Activated CD4-positive, alpha-beta T cell treated with anti-CD3 and anti-CD28 coated beads for 36 hours (primary cell): ENCODE measurements around the gene RAB11FIP4. TPM values are rescaled to one million over a fixed set of nuclear protein-coding genes. Genes with fewer than 3 reads are reported as not detected.

Experiments used
- ATAC-seq: fragments of 200-7000 bp; cut with Tn5 transposase; one replicate; pipeline ENCODE4 v1.10.0; 2021; ENCODE audit warnings: mild to moderate bottlenecking, moderate library complexity
- CTCF ChIA-PET: fragments of 350-600 bp; sonication (Branson Sonifier 250); formaldehyde crosslinking; loops from one replicate; lab custom pipeline; 2021; ENCODE audit warnings: antibody characterized with exemption; lab: Charles Lee
- POLR2A ChIA-PET: fragments of 350-600 bp; sonication (Branson Sonifier 250); formaldehyde crosslinking; loops from one replicate; lab custom pipeline; 2021; ENCODE audit warnings: antibody characterized with exemption, inconsistent platforms; lab: Charles Lee
- DNase-seq: peaks from one replicate; pipeline ENCODE4 v3.0.0-alpha.2; 2020
- H3K27ac Mint-ChIP-seq: one replicate; pipeline ENCODE4 v1.8.0; 2021; ENCODE audit warnings: mixed read lengths
- H3K27me3 Mint-ChIP-seq: one replicate; pipeline ENCODE4 v1.8.0; 2021; ENCODE audit warnings: mixed read lengths
- H3K36me3 Mint-ChIP-seq: one replicate; pipeline ENCODE4 v1.8.0; 2021; ENCODE audit warnings: low read depth, mixed read lengths
- H3K4me1 Mint-ChIP-seq: one replicate; pipeline ENCODE4 v1.8.0; 2021; ENCODE audit warnings: mixed read lengths
- H3K4me3 Mint-ChIP-seq: one replicate; pipeline ENCODE4 v1.8.0; 2021; ENCODE audit warnings: mild to moderate bottlenecking, moderate library complexity, mixed read lengths
- H3K9me3 Mint-ChIP-seq: one replicate; pipeline ENCODE4 v1.8.0; 2021; ENCODE audit warnings: low read depth, mixed read lengths
- intact Hi-C, 2 experiments: fragments of 100-400 bp; cut with DNase I in 1 of 2; cut with micrococcal nuclease in 1 of 2; formaldehyde crosslinking; loops; one replicate each; pipeline versions ENCODE4 v1.14.2 to v1.15.1; 2022 to 2024; cut with DNase I, micrococcal nuclease
- total RNA-seq, 2 experiments: library from RNA; stranded (reverse); gene quantifications; one replicate each; pipeline ENCODE4 v1.2.3, GENCODE V29; 2021

The RAB11FIP4 gene
- total RNA-seq, 2 experiments from 2014 or later = 30.3 to 41.4 TPM

- ATAC-seq = no peak
- CTCF ChIA-PET = interaction anchor here (1.2 kb wide), 1 partner anchor 127 kb away, joined by 3 read pairs; no protein-coding TSS in a partner anchor
- DNase-seq = no peak
These were observed 174.9 kb downstream of the RAB11FIP4 start for GRCh38 chr17:31566247-31566991.

GRCh38 chr17:31566992-31567373 lies 175.5 kb downstream of the RAB11FIP4 start:
- DNase-seq = no peak

More at GRCh38 chr17:31566247-31566991, 174.9 kb downstream of the RAB11FIP4 start:
- H3K27ac Mint-ChIP-seq = no peak overlapping the region
- no peaks in the 10 kb centered on the region for H3K9me3 Mint-ChIP-seq
- no peaks in the 10 kb centered on the region for H3K36me3 Mint-ChIP-seq
- no peak overlapping the region for H3K4me3 Mint-ChIP-seq
- intact Hi-C loops = no loop called here
- POLR2A ChIA-PET = no interaction called here
- peaks cover 5% of the 10 kb centered on the region for H3K4me1 Mint-ChIP-seq
- no peaks in the 10 kb centered on the region for H3K27me3 Mint-ChIP-seq

GRCh38 chr17:31568121-31568520 lies 176.6 kb downstream of the RAB11FIP4 start:
- ChIA-PET POLR2A (no interaction called here), CTCF (no interaction called here)
- DNase-seq = no peak
- Mint-ChIP-seq H3K4me3 (no peak overlapping the region), H3K27me3 (no peaks in the 10 kb centered on the region), H3K36me3 (no peaks in the 10 kb centered on the region), H3K4me1 (no peaks in the 10 kb centered on the region), H3K27ac (no peak overlapping the region), H3K9me3 (no peaks in the 10 kb centered on the region)
- intact Hi-C loops = no loop called here
- no peak for ATAC-seq

More at GRCh38 chr17:31566992-31567373, 175.5 kb downstream of the RAB11FIP4 start:
- H3K27ac Mint-ChIP-seq = no peak overlapping the region
- ChIA-PET CTCF (no interaction called here), POLR2A (no interaction called here)
- H3K36me3 Mint-ChIP-seq = no peaks in the 10 kb centered on the region
- no peaks in the 10 kb centered on the region for H3K9me3 Mint-ChIP-seq
- no peaks in the 10 kb centered on the region for H3K4me1 Mint-ChIP-seq
- H3K4me3 Mint-ChIP-seq = no peak overlapping the region
- no peaks in the 10 kb centered on the region for H3K27me3 Mint-ChIP-seq
- ATAC-seq = no peak
- intact Hi-C loops = no loop called here

GRCh38 chr17:31568539-31568938 lies 177.1 kb downstream of the RAB11FIP4 start:
- POLR2A ChIA-PET = no interaction called here
- Mint-ChIP-seq H3K27me3 (no peaks in the 10 kb centered on the region), H3K36me3 (no peaks in the 10 kb centered on the region), H3K9me3 (no peaks in the 10 kb centered on the region), H3K27ac (no peak overlapping the region), H3K4me1 (no peaks in the 10 kb centered on the region), H3K4me3 (no peak overlapping the region)
- ATAC-seq (no peak), DNase-seq (no peak)
- CTCF ChIA-PET = no interaction called here
- intact Hi-C loops = no loop called here

- no peak overlapping the region for H3K4me3 Mint-ChIP-seq
- no peaks in the 10 kb centered on the region for H3K4me1 Mint-ChIP-seq
- H3K36me3 Mint-ChIP-seq = no peaks in the 10 kb centered on the region
- intact Hi-C loops = no loop called here
- H3K9me3 Mint-ChIP-seq = no peaks in the 10 kb centered on the region
- ChIA-PET POLR2A (no interaction called here), CTCF (interaction anchor here (0.7 kb wide), 1 partner anchor 173 kb away, joined by 3 read pairs; no protein-coding TSS in a partner anchor)
- DNase-seq (no peak), ATAC-seq (no peak)
- H3K27ac Mint-ChIP-seq = no peak overlapping the region
- no peaks in the 10 kb centered on the region for H3K27me3 Mint-ChIP-seq
These were observed 178.8 kb downstream of the RAB11FIP4 start for GRCh38 chr17:31570231-31570630.

- H3K27me3 Mint-ChIP-seq = no peaks in the 10 kb centered on the region
- ChIA-PET CTCF (interaction anchor here (0.7 kb wide), 2 partner anchors 174 to 199 kb away, joined by 3 read pairs; no protein-coding TSS in a partner anchor), POLR2A (no interaction called here)
- no peak overlapping the region for H3K4me3 Mint-ChIP-seq
- no peaks in the 10 kb centered on the region for H3K9me3 Mint-ChIP-seq
- no peak for DNase-seq
- H3K4me1 Mint-ChIP-seq = no peaks in the 10 kb centered on the region
- ATAC-seq = no peak
- H3K27ac Mint-ChIP-seq = no peak overlapping the region
- no peaks in the 10 kb centered on the region for H3K36me3 Mint-ChIP-seq
- intact Hi-C loops = no loop called here
These were observed 179.7 kb downstream of the RAB11FIP4 start for GRCh38 chr17:31570951-31571892.

GRCh38 chr17:31572341-31572740 lies 180.9 kb downstream of the RAB11FIP4 start:
- CTCF ChIA-PET = interaction anchor here (0.6 kb wide), 1 partner anchor 30 kb away, joined by 3 read pairs; no protein-coding TSS in a partner anchor
- POLR2A ChIA-PET = no interaction called here
- no peaks in the 10 kb centered on the region for H3K36me3 Mint-ChIP-seq
- no peaks in the 10 kb centered on the region for H3K27me3 Mint-ChIP-seq
- intact Hi-C loops = no loop called here
- H3K4me1 Mint-ChIP-seq = no peaks in the 10 kb centered on the region
- no peak overlapping the region for H3K27ac Mint-ChIP-seq
- ATAC-seq (no peak), DNase-seq (no peak)
- H3K4me3 Mint-ChIP-seq = no peak overlapping the region
- no peaks in the 10 kb centered on the region for H3K9me3 Mint-ChIP-seq

GRCh38 chr17:31573047-31573446 lies 181.6 kb downstream of the RAB11FIP4 start:
- ATAC-seq = no peak
- ChIA-PET POLR2A (no interaction called here), CTCF (interaction anchor here (0.6 kb wide), 1 partner anchor 31 kb away, joined by 3 read pairs; no protein-coding TSS in a partner anchor)
- intact Hi-C loops = no loop called here
- Mint-ChIP-seq H3K27me3 (no peaks in the 10 kb centered on the region), H3K27ac (no peak overlapping the region), H3K36me3 (no peaks in the 10 kb centered on the region), H3K4me3 (no peak overlapping the region), H3K9me3 (no peaks in the 10 kb centered on the region), H3K4me1 (no peaks in the 10 kb centered on the region)
- no peak for DNase-seq

- intact Hi-C loops = no loop called here
- Mint-ChIP-seq H3K4me1 (no peaks in the 10 kb centered on the region), H3K27me3 (no peaks in the 10 kb centered on the region), H3K4me3 (no peak overlapping the region), H3K36me3 (no peaks in the 10 kb centered on the region), H3K9me3 (no peaks in the 10 kb centered on the region), H3K27ac (no peak overlapping the region)
- CTCF ChIA-PET = interaction anchor here (0.7 to 1.4 kb wide), 2 partner anchors 14 to 164 kb away, joined by 3 to 4 read pairs; no protein-coding TSS in a partner anchor
- POLR2A ChIA-PET = no interaction called here
- ATAC-seq (no peak), DNase-seq (no peak)
These were observed 182.4 kb downstream of the RAB11FIP4 start for GRCh38 chr17:31573861-31574260.

- CTCF ChIA-PET = interaction anchor here (1.4 kb wide), 1 partner anchor 13 kb away, joined by 4 read pairs; no protein-coding TSS in a partner anchor
- intact Hi-C loops = no loop called here
These were observed 183.0 kb downstream of the RAB11FIP4 start for GRCh38 chr17:31574458-31574857.

GRCh38 chr17:31575043-31575442 lies 183.6 kb downstream of the RAB11FIP4 start:
- no peak overlapping the region for H3K4me3 Mint-ChIP-seq
- ChIA-PET CTCF (interaction anchor here (1.4 kb wide), 1 partner anchor 13 kb away, joined by 4 read pairs; no protein-coding TSS in a partner anchor), POLR2A (no interaction called here)
- ATAC-seq (no peak), DNase-seq (no peak)
- H3K27ac Mint-ChIP-seq = no peak overlapping the region
- H3K36me3 Mint-ChIP-seq = no peaks in the 10 kb centered on the region
- intact Hi-C loops = no loop called here
- no peaks in the 10 kb centered on the region for H3K4me1 Mint-ChIP-seq
- no peaks in the 10 kb centered on the region for H3K27me3 Mint-ChIP-seq
- H3K9me3 Mint-ChIP-seq = no peaks in the 10 kb centered on the region

More at GRCh38 chr17:31574458-31574857, 183.0 kb downstream of the RAB11FIP4 start:
- no peaks in the 10 kb centered on the region for H3K4me1 Mint-ChIP-seq
- H3K27me3 Mint-ChIP-seq = no peaks in the 10 kb centered on the region
- no peaks in the 10 kb centered on the region for H3K9me3 Mint-ChIP-seq
- POLR2A ChIA-PET = no interaction called here
- H3K36me3 Mint-ChIP-seq = no peaks in the 10 kb centered on the region
- no peak overlapping the region for H3K27ac Mint-ChIP-seq
- H3K4me3 Mint-ChIP-seq = no peak overlapping the region
- ATAC-seq (no peak), DNase-seq (no peak)
